ENCODE data around the gene CLEC17A. TPM values are rescaled to one million over a fixed set of nuclear protein-coding genes. Genes with fewer than 3 reads are reported as not detected.

CLEC17A gene
- total RNA-seq, 4 donors from 2014 or later, result 0.41 to 4.9 TPM; not detected in 2

- Histone ChIP-seq H3K27ac (peak overlapping the region in 1 of 4 donors; percentile 17), H3K36me3 (no peaks in the 10 kb centered on the region), H3K4me3 (no peak overlapping the region), H3K4me1 (peaks cover 0 to 11% (median 7%) of the 10 kb centered on the region in 4 donors), H3K9me3 (no peaks in the 10 kb centered on the region), H3K27me3 (no peaks in the 10 kb centered on the region)
- TF ChIP-seq POLR2AphosphoS5 (IDR thresholded peaks at IDR 0.05), result no peak
- no peak for TF ChIP-seq EP300 (IDR thresholded peaks at IDR 0.05; ENCODE audit: low read depth)
- TF ChIP-seq POLR2A (IDR thresholded peaks at IDR 0.05), result no peak
- TF ChIP-seq CTCF (IDR thresholded peaks at IDR 0.05), result no peak
- in situ Hi-C loops (cut with MboI; ENCODE audit: low pct_ligation_motif_present in 1 of 4, low pct_unique_long_range_greater_than_20kb in 1 of 4, low sequenced_read_pairs in 3 of 4) (no loop called here), intact Hi-C loops (cut with DNase I; ENCODE audit: low total_unique reads) (no loop called here)
- no peak for DNase-seq
- WGBS, 2 donors (ENCODE audit: low coverage in 1 of 2), result 20 to 71% methylated on average over 2 to 7 of the region's 7 CpGs
Observed at GRCh38 chr19:14542711-14543328, 40.1 kb upstream of the CLEC17A start.

GRCh38 chr19:14544047-14544446 lies 38.8 kb upstream of the CLEC17A start:
- WGBS, 2 donors (ENCODE audit: low coverage in 1 of 2), result 86% methylated on average over 5 of the region's 5 CpGs; no CpG with 5 or more reads in 1 of the 2 donors
- no peak for TF ChIP-seq CTCF (IDR thresholded peaks at IDR 0.05)
- TF ChIP-seq POLR2A (IDR thresholded peaks at IDR 0.05), result no peak
- no peak for TF ChIP-seq POLR2AphosphoS5 (IDR thresholded peaks at IDR 0.05)
- no peak for TF ChIP-seq EP300 (IDR thresholded peaks at IDR 0.05; ENCODE audit: low read depth)
- no peak for DNase-seq
- H3K36me3 ChIP-seq, result peaks cover 0 to 5% (median 0%) of the 10 kb centered on the region in 4 donors
- H3K4me1 ChIP-seq, result peaks cover 0 to 8% (median 4%) of the 10 kb centered on the region in 4 donors
- no peak overlapping the region for H3K4me3 ChIP-seq
- no peaks in the 10 kb centered on the region for H3K9me3 ChIP-seq
- in situ Hi-C loops (cut with MboI; ENCODE audit: low pct_ligation_motif_present in 1 of 4, low pct_unique_long_range_greater_than_20kb in 1 of 4, low sequenced_read_pairs in 3 of 4), result no loop called here
- intact Hi-C loops (cut with DNase I; ENCODE audit: low total_unique reads), result no loop called here
- no peak overlapping the region for H3K27ac ChIP-seq
- no peaks in the 10 kb centered on the region for H3K27me3 ChIP-seq

GRCh38 chr19:14544977-14545715 lies 37.7 kb upstream of the CLEC17A start:
- no peak overlapping the region for H3K27ac ChIP-seq
- WGBS, 2 donors (ENCODE audit: low coverage in 1 of 2), result 83% methylated on average over 21 of the region's 21 CpGs; no CpG with 5 or more reads in 1 of the 2 donors
- peaks cover 0 to 16% (median 9%) of the 10 kb centered on the region in 4 donors for H3K4me1 ChIP-seq
- peak; percentile 42 for DNase-seq
- H3K4me3 ChIP-seq, result no peak overlapping the region
- H3K36me3 ChIP-seq, result peaks cover 0 to 5% (median 0%) of the 10 kb centered on the region in 4 donors
- H3K9me3 ChIP-seq, result no peaks in the 10 kb centered on the region
- no peaks in the 10 kb centered on the region for H3K27me3 ChIP-seq
- TF ChIP-seq POLR2A (IDR thresholded peaks at IDR 0.05) (no peak), CTCF (IDR thresholded peaks at IDR 0.05) (no peak), EP300 (IDR thresholded peaks at IDR 0.05; ENCODE audit: low read depth) (no peak), POLR2AphosphoS5 (IDR thresholded peaks at IDR 0.05) (no peak)
- in situ Hi-C loops (cut with MboI; ENCODE audit: low pct_ligation_motif_present in 1 of 4, low pct_unique_long_range_greater_than_20kb in 1 of 4, low sequenced_read_pairs in 3 of 4), result no loop called here
- intact Hi-C loops (cut with DNase I; ENCODE audit: low total_unique reads), result no loop called here

- no peak for DNase-seq
- H3K4me3 ChIP-seq, result no peak overlapping the region
- intact Hi-C loops (cut with DNase I; ENCODE audit: low total_unique reads), result no loop called here
- WGBS, 2 donors (ENCODE audit: low coverage in 1 of 2), result 89% methylated on average over 9 of the region's 9 CpGs; no CpG with 5 or more reads in 1 of the 2 donors
- no peak overlapping the region for H3K27ac ChIP-seq
- in situ Hi-C loops (cut with MboI; ENCODE audit: low pct_ligation_motif_present in 1 of 4, low pct_unique_long_range_greater_than_20kb in 1 of 4, low sequenced_read_pairs in 3 of 4), result no loop called here
- H3K36me3 ChIP-seq, result peaks cover 0 to 5% (median 0%) of the 10 kb centered on the region in 4 donors
- TF ChIP-seq CTCF (IDR thresholded peaks at IDR 0.05), result no peak
- TF ChIP-seq POLR2A (IDR thresholded peaks at IDR 0.05), result no peak
- no peaks in the 10 kb centered on the region for H3K27me3 ChIP-seq
- no peaks in the 10 kb centered on the region for H3K9me3 ChIP-seq
- H3K4me1 ChIP-seq, result peaks cover under 1 to 22% (median 13%) of the 10 kb centered on the region in 4 donors
Observed at GRCh38 chr19:14545716-14546082, 37.2 kb upstream of the CLEC17A start.
